ENCODE measurements around the gene PAPPA2. TPM values are rescaled to one million over a fixed set of nuclear protein-coding genes. Genes with fewer than 3 reads are reported as not detected.

PAPPA2 gene
- total and polyA plus RNA-seq, 2 of the 8 experiments (the other 6 are each of a cell fraction or from before 2014, with no cell fraction given): 0.08 to 0.88 TPM

DNA sequence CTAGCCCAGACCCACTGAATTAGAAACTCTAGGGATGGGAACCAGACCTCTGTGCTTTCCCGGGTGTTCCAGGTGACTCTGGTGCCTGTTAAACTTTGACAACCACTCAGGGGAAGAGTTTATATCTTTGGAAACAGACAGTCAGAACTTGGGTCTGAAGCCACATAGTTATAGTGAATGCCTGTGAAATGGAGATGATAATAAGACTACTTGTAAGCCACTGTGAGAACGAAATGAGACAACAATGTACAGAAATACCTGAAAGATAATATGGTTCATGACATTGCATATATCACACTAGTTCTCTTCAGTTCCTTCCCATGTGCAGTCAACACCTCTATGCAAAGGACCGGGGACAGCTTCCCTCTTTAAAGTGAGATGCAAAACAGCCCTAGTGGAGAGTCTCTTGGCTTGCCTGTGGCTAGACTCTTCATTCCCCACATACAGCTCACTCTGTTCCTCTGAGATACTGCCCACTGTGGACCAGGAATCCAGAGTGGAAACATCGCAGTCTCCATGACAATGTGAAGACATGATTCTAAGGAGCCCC lies 414.1 kb downstream of the PAPPA2 start (continued):
- TF ChIP-seq ZNF274 (IDR thresholded peaks at IDR 0.05; ENCODE audit: borderline replicate concordance, extremely low read depth, low read length): no peak
- TF ChIP-seq EZH2 (IDR thresholded peaks at IDR 0.05; ENCODE audit: low read depth, low read length, severe bottlenecking): no peak
- TF ChIP-seq TAF1 (IDR thresholded peaks at IDR 0.05; ENCODE audit: low read depth, low read length): no peak
